Mesendoderm (in vitro differentiated cells): Measurements from ENCODE around the gene CLECL1.

Experiments used
- DNase-seq: peaks from one replicate; pipeline ENCODE4 v3.0.0; 2013
- H2AK5ac ChIP-seq: 2 replicates; pipeline ENCODE4 v1.6.1; 2013; ENCODE audit warnings: low read length, inconsistent platforms
- H2BK120ac ChIP-seq: 2 replicates; pipeline ENCODE4 v1.6.1; 2013; ENCODE audit warnings: low read depth, mild to moderate bottlenecking, low read length, moderate library complexity, mixed read lengths
- H2BK15ac ChIP-seq: replicated peaks from 2 replicates; pipeline ENCODE4 v1.6.1; 2013; ENCODE audit warnings: low read depth, mild to moderate bottlenecking, moderate library complexity
- H2BK5ac ChIP-seq: 2 replicates; pipeline ENCODE4 v1.6.1; 2013; ENCODE audit warnings: low read length, inconsistent platforms
- H3K18ac ChIP-seq: 2 replicates; pipeline ENCODE4 v1.6.1; 2013; ENCODE audit warnings: mild to moderate bottlenecking, low read length, mixed read lengths
- H3K23ac ChIP-seq: one replicate; pipeline ENCODE4 v1.6.1; 2013; ENCODE audit warnings: low read length
- H3K27ac ChIP-seq: 2 replicates; pipeline ENCODE4 v1.5.1; 2013; ENCODE audit warnings: low read depth, mild to moderate bottlenecking, inconsistent platforms, low read length, moderate library complexity
- H3K27me3 ChIP-seq: 2 replicates; pipeline ENCODE4 v1.6.1; 2013; ENCODE audit warnings: low read length, control low read depth, mild to moderate bottlenecking, inconsistent platforms; ENCODE audit not compliant: insufficient read depth, poor library complexity
- H3K36me3 ChIP-seq: 2 replicates; pipeline ENCODE4 v1.6.1; 2013; ENCODE audit warnings: low read length, inconsistent platforms; ENCODE audit not compliant: control insufficient read depth, insufficient read depth
- H3K4ac ChIP-seq: one replicate; pipeline ENCODE4 v1.6.1; 2013; ENCODE audit warnings: low read depth, mild to moderate bottlenecking, low read length, moderate library complexity
- H3K4me1 ChIP-seq: 2 replicates; pipeline ENCODE4 v1.6.1; 2013; ENCODE audit warnings: low read depth, low read length, inconsistent platforms; ENCODE audit not compliant: control insufficient read depth
- H3K4me2 ChIP-seq: 2 replicates; pipeline ENCODE4 v1.6.1; 2013; ENCODE audit warnings: low read length
- H3K4me3 ChIP-seq: 2 replicates; pipeline ENCODE4 v1.5.1; 2013; ENCODE audit warnings: mild to moderate bottlenecking, low read length
- H3K56ac ChIP-seq: one replicate; pipeline ENCODE4 v1.6.1; 2013; ENCODE audit warnings: low read length
- H3K79me1 ChIP-seq: 2 replicates; pipeline ENCODE4 v1.6.1; 2013; ENCODE audit warnings: low read length, inconsistent platforms
- H3K79me2 ChIP-seq: 2 replicates; pipeline ENCODE4 v1.6.1; 2013; ENCODE audit warnings: mild to moderate bottlenecking, low read length; ENCODE audit not compliant: control insufficient read depth, insufficient read depth
- H3K9ac ChIP-seq: 2 replicates; pipeline ENCODE4 v1.6.1; 2013; ENCODE audit warnings: low read length, inconsistent platforms
- H4K5ac ChIP-seq: one replicate; pipeline ENCODE4 v1.6.1; 2013; ENCODE audit warnings: low read length
- H4K8ac ChIP-seq: one replicate; pipeline ENCODE4 v1.6.1; 2013; ENCODE audit warnings: low read depth, mild to moderate bottlenecking, control low read depth, low read length, moderate library complexity
- WGBS: extraction: QIAGEN DNeasy Blood & Tissue Kit; methylation state at CpG from one replicate; pipeline ENCODE4 v1.1.7; 2013; ENCODE audit warnings: low lambda C conversion rate, missing lambda C conversion rate; ENCODE audit not compliant: insufficient coverage; ENCODE audit errors: extremely low coverage; 5-methylcytosine and 5-hydroxymethylcytosine counted together

CLECL1 gene

GRCh38 chr12:9757433-9758025 is 24.6 kb upstream of the CLECL1 start:
- Histone ChIP-seq H3K79me1 (no peaks in the 10 kb centered on the region), H3K4me1 (no peaks in the 10 kb centered on the region), H2BK120ac (no peak overlapping the region), H3K23ac (no peak overlapping the region), H3K18ac (no peak overlapping the region), H2BK5ac (no peak overlapping the region), H3K4me2 (no peak overlapping the region), H3K27ac (no peak overlapping the region), H4K8ac (no peak overlapping the region), H3K56ac (no peak overlapping the region), H3K4ac (no peak overlapping the region), H2BK15ac (no peak overlapping the region), H3K4me3 (no peak overlapping the region), H2AK5ac (no peak overlapping the region), H3K79me2 (no peaks in the 10 kb centered on the region), H3K27me3 (no peaks in the 10 kb centered on the region), H4K5ac (no peak overlapping the region), H3K36me3 (no peaks in the 10 kb centered on the region), H3K9ac (no peak overlapping the region)
- DNase-seq = no peak
- no CpG with 5 or more reads among the region's 5 CpGs for WGBS

- H3K4me1 ChIP-seq = no peaks in the 10 kb centered on the region
- H3K23ac ChIP-seq = no peak overlapping the region
- H3K27ac ChIP-seq = no peak overlapping the region
- no peaks in the 10 kb centered on the region for H3K79me2 ChIP-seq
- H3K9ac ChIP-seq = no peak overlapping the region
- H4K5ac ChIP-seq = no peak overlapping the region
- H3K4me3 ChIP-seq = no peak overlapping the region
- H2BK15ac ChIP-seq = no peak overlapping the region
- H3K4me2 ChIP-seq = no peak overlapping the region
- no peak for DNase-seq
- H2BK5ac ChIP-seq = no peak overlapping the region
- H3K36me3 ChIP-seq = no peaks in the 10 kb centered on the region
- H2AK5ac ChIP-seq = no peak overlapping the region
- H3K79me1 ChIP-seq = no peaks in the 10 kb centered on the region
- H3K56ac ChIP-seq = no peak overlapping the region
- H3K4ac ChIP-seq = no peak overlapping the region
- no CpG with 5 or more reads among the region's 5 CpGs for WGBS
- no peak overlapping the region for H3K18ac ChIP-seq
- H2BK120ac ChIP-seq = no peak overlapping the region
- H3K27me3 ChIP-seq = no peaks in the 10 kb centered on the region
- no peak overlapping the region for H4K8ac ChIP-seq
Measured at GRCh38 chr12:9756706-9757105, 23.8 kb upstream of the CLECL1 start.

- no peak overlapping the region for H3K4ac ChIP-seq
- no peak overlapping the region for H3K56ac ChIP-seq
- H3K27me3 ChIP-seq = no peaks in the 10 kb centered on the region
- no peak overlapping the region for H3K4me2 ChIP-seq
- H4K5ac ChIP-seq = no peak overlapping the region
- no peak overlapping the region for H3K9ac ChIP-seq
- H3K36me3 ChIP-seq = no peaks in the 10 kb centered on the region
- H2BK120ac ChIP-seq = no peak overlapping the region
- WGBS = no CpG with 5 or more reads among the region's 2 CpGs
- no peak overlapping the region for H3K4me3 ChIP-seq
- no peaks in the 10 kb centered on the region for H3K79me1 ChIP-seq
- no peaks in the 10 kb centered on the region for H3K79me2 ChIP-seq
- no peak overlapping the region for H2BK5ac ChIP-seq
- H3K4me1 ChIP-seq = no peaks in the 10 kb centered on the region
- no peak overlapping the region for H4K8ac ChIP-seq
- no peak overlapping the region for H3K18ac ChIP-seq
- H3K23ac ChIP-seq = no peak overlapping the region
- no peak overlapping the region for H3K27ac ChIP-seq
- H2BK15ac ChIP-seq = no peak overlapping the region
- DNase-seq = no peak
- no peak overlapping the region for H2AK5ac ChIP-seq
Measured at GRCh38 chr12:9756170-9756569, 23.3 kb upstream of the CLECL1 start.

GRCh38 chr12:9755567-9755966 is 22.7 kb upstream of the CLECL1 start:
- H3K9ac ChIP-seq = no peak overlapping the region
- no peak overlapping the region for H2BK120ac ChIP-seq
- H3K18ac ChIP-seq = no peak overlapping the region
- no peak for DNase-seq
- H3K79me1 ChIP-seq = no peaks in the 10 kb centered on the region
- H3K4me2 ChIP-seq = no peak overlapping the region
- no peaks in the 10 kb centered on the region for H3K27me3 ChIP-seq
- no peaks in the 10 kb centered on the region for H3K36me3 ChIP-seq
- H2AK5ac ChIP-seq = no peak overlapping the region
- H4K5ac ChIP-seq = no peak overlapping the region
- no peaks in the 10 kb centered on the region for H3K4me1 ChIP-seq
- no peak overlapping the region for H3K56ac ChIP-seq
- no peak overlapping the region for H3K4me3 ChIP-seq
- H3K23ac ChIP-seq = no peak overlapping the region
- no peak overlapping the region for H3K27ac ChIP-seq
- no peak overlapping the region for H3K4ac ChIP-seq
- WGBS = no CpG with 5 or more reads among the region's 2 CpGs
- H2BK15ac ChIP-seq = no peak overlapping the region
- no peak overlapping the region for H2BK5ac ChIP-seq
- no peak overlapping the region for H4K8ac ChIP-seq
- H3K79me2 ChIP-seq = no peaks in the 10 kb centered on the region

- Histone ChIP-seq H2BK120ac (no peak overlapping the region), H3K27me3 (no peaks in the 10 kb centered on the region), H3K36me3 (no peaks in the 10 kb centered on the region), H4K5ac (no peak overlapping the region), H3K4ac (no peak overlapping the region), H3K23ac (no peak overlapping the region), H3K79me2 (no peaks in the 10 kb centered on the region), H2BK15ac (no peak overlapping the region), H3K27ac (no peak overlapping the region), H3K9ac (no peak overlapping the region), H4K8ac (no peak overlapping the region), H3K4me1 (no peaks in the 10 kb centered on the region), H3K4me2 (no peak overlapping the region), H3K56ac (no peak overlapping the region), H2BK5ac (no peak overlapping the region), H3K4me3 (no peak overlapping the region), H2AK5ac (no peak overlapping the region), H3K18ac (no peak overlapping the region), H3K79me1 (no peaks in the 10 kb centered on the region)
- DNase-seq = peak; percentile 12
Measured at GRCh38 chr12:9755035-9755434, 22.1 kb upstream of the CLECL1 start.
